Nephron (organoid): ENCODE measurements around the gene CNPY4.

Source experiments
- H3K27ac Mint-ChIP-seq, 3 experiments: 2 replicates each; pipeline ENCODE4 v1.8.0; 2020; ENCODE audit warnings: mixed read lengths in 3 of 3, mild to moderate bottlenecking in 2 of 3, moderate library complexity in 1 of 3
- H3K27me3 Mint-ChIP-seq: 2 replicates; pipeline ENCODE4 v1.8.0; 2021; ENCODE audit warnings: low read depth, mild to moderate bottlenecking, moderate library complexity, mixed read lengths
- H3K36me3 Mint-ChIP-seq: 2 replicates; pipeline ENCODE4 v1.8.0; 2020; ENCODE audit warnings: low read depth, mixed read lengths
- H3K4me1 Mint-ChIP-seq: 2 replicates; pipeline ENCODE4 v1.8.0; 2020; ENCODE audit warnings: mixed read lengths
- H3K4me3 Mint-ChIP-seq, 3 experiments: 2 replicates each; pipeline ENCODE4 v1.8.0; 2020; ENCODE audit warnings: mild to moderate bottlenecking in 3 of 3, mixed read lengths in 3 of 3, moderate library complexity in 2 of 3
- H3K9me3 Mint-ChIP-seq: 2 replicates; pipeline ENCODE4 v1.8.0; 2020; ENCODE audit warnings: mixed read lengths
- TF ChIP-seq, protein P1 (sequence below), 3 experiments: fragments of 200-600 bp; sonication (generic); IDR thresholded peaks; one replicate each; pipeline ENCODE4 v1.5.0; 2021; ENCODE audit warnings: antibody characterized with exemption in 3 of 3; ENCODE audit not compliant: unreplicated experiment in 3 of 3

Gene CNPY4

DNA sequence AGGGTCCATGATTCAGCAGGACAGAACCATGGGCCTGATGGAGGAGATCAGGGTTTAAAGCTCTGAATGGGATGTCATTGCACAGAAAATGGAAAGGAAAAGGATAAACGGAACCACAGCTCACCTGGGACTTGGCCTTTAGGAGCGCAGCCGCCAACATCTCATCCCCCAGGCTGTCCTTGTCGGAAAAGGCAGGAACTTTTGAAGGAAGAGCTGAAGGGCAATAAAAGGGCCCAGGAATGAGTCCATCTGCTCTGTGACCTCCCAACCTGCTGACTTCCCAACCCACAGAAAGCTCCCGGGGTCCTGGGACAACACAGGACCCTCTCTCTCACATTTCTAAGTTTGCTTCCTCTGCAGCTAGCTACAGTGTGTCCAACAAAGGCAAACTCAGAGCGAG, 44.0 kb upstream of the CNPY4 start:
- peaks cover 7% of the 10 kb centered on the region for H3K27me3 Mint-ChIP-seq
- no peak overlapping the region for H3K27ac Mint-ChIP-seq
- H3K9me3 Mint-ChIP-seq = peaks cover 70% of the 10 kb centered on the region
- H3K4me3 Mint-ChIP-seq = peak overlapping the region in 1 of 3 experiments; percentile 29
- peaks cover 14% of the 10 kb centered on the region for H3K4me1 Mint-ChIP-seq
- TF ChIP-seq, protein P1, sequence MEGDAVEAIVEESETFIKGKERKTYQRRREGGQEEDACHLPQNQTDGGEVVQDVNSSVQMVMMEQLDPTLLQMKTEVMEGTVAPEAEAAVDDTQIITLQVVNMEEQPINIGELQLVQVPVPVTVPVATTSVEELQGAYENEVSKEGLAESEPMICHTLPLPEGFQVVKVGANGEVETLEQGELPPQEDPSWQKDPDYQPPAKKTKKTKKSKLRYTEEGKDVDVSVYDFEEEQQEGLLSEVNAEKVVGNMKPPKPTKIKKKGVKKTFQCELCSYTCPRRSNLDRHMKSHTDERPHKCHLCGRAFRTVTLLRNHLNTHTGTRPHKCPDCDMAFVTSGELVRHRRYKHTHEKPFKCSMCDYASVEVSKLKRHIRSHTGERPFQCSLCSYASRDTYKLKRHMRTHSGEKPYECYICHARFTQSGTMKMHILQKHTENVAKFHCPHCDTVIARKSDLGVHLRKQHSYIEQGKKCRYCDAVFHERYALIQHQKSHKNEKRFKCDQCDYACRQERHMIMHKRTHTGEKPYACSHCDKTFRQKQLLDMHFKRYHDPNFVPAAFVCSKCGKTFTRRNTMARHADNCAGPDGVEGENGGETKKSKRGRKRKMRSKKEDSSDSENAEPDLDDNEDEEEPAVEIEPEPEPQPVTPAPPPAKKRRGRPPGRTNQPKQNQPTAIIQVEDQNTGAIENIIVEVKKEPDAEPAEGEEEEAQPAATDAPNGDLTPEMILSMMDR (IDR thresholded peaks at IDR 0.05; ENCODE audit: unreplicated experiment in 3 of 3) = no peak
- H3K36me3 Mint-ChIP-seq = peaks cover 99% of the 10 kb centered on the region

DNA sequence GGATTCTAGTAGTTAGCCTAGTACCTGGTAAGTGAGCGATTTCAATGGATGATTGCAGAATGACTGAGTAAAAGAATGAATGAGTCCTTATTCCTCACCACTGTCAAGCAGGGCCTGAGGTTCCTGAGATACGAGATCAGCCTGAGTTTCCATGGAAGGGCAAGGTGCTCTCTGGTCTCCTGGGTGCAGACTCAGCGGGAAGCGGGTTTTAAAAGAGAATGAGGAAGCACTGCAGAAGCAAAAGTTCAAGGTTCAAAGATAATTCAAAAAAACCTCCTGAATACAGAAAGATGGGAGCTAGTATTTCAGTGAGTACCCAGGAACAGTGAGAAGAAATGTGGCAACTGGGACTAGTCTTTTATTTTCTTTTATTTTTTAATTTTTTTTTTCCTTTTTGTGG, 42.2 kb upstream of the CNPY4 start:
- H3K36me3 Mint-ChIP-seq = peaks cover 94% of the 10 kb centered on the region
- H3K9me3 Mint-ChIP-seq = peaks cover 61% of the 10 kb centered on the region
- TF ChIP-seq, protein P1 (IDR thresholded peaks at IDR 0.05; ENCODE audit: unreplicated experiment in 3 of 3) = no peak
- peaks cover 7% of the 10 kb centered on the region for H3K27me3 Mint-ChIP-seq
- peak overlapping the region; percentile 36 to 74 (median 74) for H3K4me3 Mint-ChIP-seq
- no peak overlapping the region for H3K27ac Mint-ChIP-seq
- H3K4me1 Mint-ChIP-seq = peaks cover 29% of the 10 kb centered on the region

DNA sequence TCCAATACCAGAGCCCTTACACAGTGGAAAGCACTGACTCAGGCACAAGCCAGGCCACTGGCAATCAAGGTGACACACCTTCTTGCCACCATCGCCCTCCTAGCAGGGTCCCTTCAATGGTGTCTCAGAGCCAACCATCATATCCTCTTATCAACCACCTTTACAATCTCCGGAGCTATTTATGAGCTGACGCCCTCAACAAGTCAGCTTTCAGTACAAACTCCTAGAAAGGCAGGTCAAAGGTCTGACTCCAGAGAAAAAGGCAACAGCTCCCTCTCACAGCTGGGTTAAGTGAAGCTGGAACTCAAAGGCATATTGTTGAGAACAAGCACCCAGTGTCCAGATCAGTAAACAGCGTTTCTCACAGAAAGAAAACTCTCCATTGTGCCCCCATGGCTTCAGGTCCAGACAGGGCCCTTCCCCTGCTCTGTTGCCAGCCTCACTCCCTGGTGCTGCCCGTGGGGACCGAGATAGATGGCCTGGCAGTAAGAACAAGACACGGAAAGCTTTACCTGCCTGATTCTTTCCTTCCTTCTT, 40.3 kb upstream of the CNPY4 start:
- H3K4me3 Mint-ChIP-seq = peak overlapping the region; percentile 89 to 99 (median 95)
- peaks cover 75% of the 10 kb centered on the region for H3K36me3 Mint-ChIP-seq
- H3K27ac Mint-ChIP-seq = peak overlapping the region; percentile 26 to 61 (median 43)
- peaks cover 3% of the 10 kb centered on the region for H3K27me3 Mint-ChIP-seq
- H3K4me1 Mint-ChIP-seq = peaks cover 35% of the 10 kb centered on the region
- TF ChIP-seq, protein P1 (IDR thresholded peaks at IDR 0.05; ENCODE audit: unreplicated experiment in 3 of 3) = no peak
- peaks cover 48% of the 10 kb centered on the region for H3K9me3 Mint-ChIP-seq

GRCh38 chr7:100080907-100081534, 38.4 kb upstream of the CNPY4 start:
- peaks cover 30% of the 10 kb centered on the region for H3K9me3 Mint-ChIP-seq
- H3K27me3 Mint-ChIP-seq = no peaks in the 10 kb centered on the region
- peaks cover 35% of the 10 kb centered on the region for H3K4me1 Mint-ChIP-seq
- H3K27ac Mint-ChIP-seq = peak overlapping the region; percentile 83 to 98 (median 91)
- TF ChIP-seq, protein P1 (IDR thresholded peaks at IDR 0.05; ENCODE audit: unreplicated experiment in 3 of 3) = no peak
- peak overlapping the region; percentile 89 to 99 (median 95) for H3K4me3 Mint-ChIP-seq
- peaks cover 56% of the 10 kb centered on the region for H3K36me3 Mint-ChIP-seq

GRCh38 chr7:100081535-100082102, 37.8 kb upstream of the CNPY4 start, which contains the start of gene ZNF3:
Gene ZNF3 (minus strand): TSS chr7:100081723. CDS start chr7:100077357, 4,366 bp downstream.
- Mint-ChIP-seq H3K9me3 (peaks cover 25% of the 10 kb centered on the region), H3K27ac (peak within 1 kb of the TSS; percentile 83 to 98 (median 91)), H3K36me3 (peaks cover 50% of the 10 kb centered on the region), H3K4me1 (peaks cover 35% of the 10 kb centered on the region), H3K27me3 (no peaks in the 10 kb centered on the region), H3K4me3 (peak within 1 kb of the TSS; percentile 89 to 99 (median 95))
- TF ChIP-seq, protein P1 (IDR thresholded peaks at IDR 0.05; ENCODE audit: unreplicated experiment in 3 of 3) = peak; percentile 93 to 98 (median 95)
